Astrocyte of the spinal cord (primary cell): Measurements from ENCODE around the gene SLC35F6.

ENCODE experiments used
- DNase-seq: peaks from one replicate; pipeline ENCODE4 v3.0.0; 2011; ENCODE audit warnings: low read depth, low spot score
- H3K4me3 ChIP-seq: 2 replicates; pipeline ENCODE4 v1.5.1; 2011; ENCODE audit warnings: low read depth, mild to moderate bottlenecking, low read length, moderate library complexity
- CTCF ChIP-seq: IDR thresholded peaks from 2 replicates; pipeline ENCODE4 v1.5.1; 2012; ENCODE audit warnings: low read depth, mild to moderate bottlenecking, low read length, inconsistent platforms
- in situ Hi-C: cut with HindIII; loops from 2 replicates; pipeline ENCODE4 v1.10.0; 2017; ENCODE audit warnings: low sequenced_read_pairs

Gene SLC35F6

GRCh38 chr2:26818972-26819371 lies 54.9 kb downstream of the SLC35F6 start:
- no peak for DNase-seq
- in situ Hi-C loops: no loop called here
- no peak for TF ChIP-seq CTCF
- H3K4me3 ChIP-seq: no peak overlapping the region

- DNase-seq: no peak
- H3K4me3 ChIP-seq: no peak overlapping the region
- no peak for TF ChIP-seq CTCF
- in situ Hi-C loops: no loop called here
Measured at GRCh38 chr2:26820932-26821331, 56.8 kb downstream of the SLC35F6 start.

GRCh38 chr2:26822877-26823276 lies 58.8 kb downstream of the SLC35F6 start:
- TF ChIP-seq CTCF: no peak
- no peak overlapping the region for H3K4me3 ChIP-seq
- no peak for DNase-seq
- in situ Hi-C loops: no loop called here
